Activated CD4-positive, alpha-beta T cell treated with anti-CD3 and anti-CD28 coated beads, Interleukin-10, Interleukin-2, amounts not matched to agents 100 ng/mL and 50 ng/mL, durations not matched to agents 16 hours and 8 hours (primary cell): ENCODE results near the gene C2CD2.
"Not testable (repeated sequence)": the region's sequence is repeated elsewhere in the genome, so short reads cannot be mapped to it uniquely, and the experiment has no call there.

ENCODE experiments used
- DNase-seq: peaks from one replicate; pipeline ENCODE4 v3.0.0-alpha.2; 2020

C2CD2 gene

DNA sequence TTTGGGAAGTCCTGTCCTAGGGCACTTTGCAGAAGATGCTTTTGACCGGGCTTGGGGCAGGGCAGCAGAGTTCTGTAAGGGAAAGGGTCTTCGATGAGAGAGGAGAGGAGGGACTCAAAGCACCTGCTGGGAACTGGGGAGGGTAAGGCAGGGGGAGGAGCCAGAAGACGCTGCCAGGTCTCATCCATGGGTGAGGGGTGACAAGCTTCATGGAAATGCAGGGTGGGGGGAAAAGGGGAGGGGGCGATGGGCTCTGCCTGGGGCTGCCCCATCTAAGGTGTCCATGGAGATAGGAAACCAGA, 20.9 kb upstream of the C2CD2 start:
- no peak for DNase-seq

DNA sequence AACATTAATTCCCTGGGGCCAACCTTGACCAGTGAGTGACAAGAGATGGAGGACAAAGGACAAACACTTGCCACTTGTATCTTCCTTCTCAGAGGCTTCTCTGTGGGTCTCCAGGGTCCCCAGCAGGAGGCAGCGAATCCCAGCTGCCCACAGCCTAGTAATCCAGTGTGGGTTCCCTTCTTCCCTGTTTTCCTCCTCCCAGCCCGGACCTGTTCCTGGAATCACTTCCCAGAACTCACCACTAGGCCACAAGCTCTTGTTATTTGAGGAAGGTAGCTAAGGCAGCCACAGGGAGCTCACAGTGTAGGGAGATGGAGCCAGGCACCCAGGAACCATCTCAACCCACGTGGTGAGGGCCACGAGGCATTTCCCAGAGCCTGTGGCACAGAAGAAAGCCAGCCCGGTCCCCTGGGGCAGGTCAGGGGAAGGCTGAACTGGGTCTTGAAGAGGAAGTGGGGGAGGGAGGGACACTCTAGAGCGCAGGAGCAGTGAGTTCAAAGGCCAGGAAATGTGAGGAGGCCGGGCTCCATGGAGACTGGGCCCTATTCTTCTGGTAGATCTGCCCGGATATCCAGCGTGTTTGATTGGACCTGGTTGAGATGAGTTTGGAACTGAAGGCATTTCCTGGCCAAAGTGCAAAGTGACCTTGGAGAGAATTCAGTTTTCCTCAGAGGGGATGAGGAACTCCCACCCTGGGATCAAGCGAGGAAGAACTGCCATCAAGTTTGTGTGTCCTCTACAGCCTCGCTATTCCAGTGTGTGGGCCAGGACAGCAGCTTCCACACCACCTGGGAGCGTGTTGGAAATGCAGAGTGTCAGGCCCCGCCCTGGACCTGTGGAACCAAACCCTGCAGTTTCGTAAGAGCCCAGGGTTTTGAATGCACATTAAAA, 20.3 kb upstream of the C2CD2 start:
- no peak for DNase-seq

DNA sequence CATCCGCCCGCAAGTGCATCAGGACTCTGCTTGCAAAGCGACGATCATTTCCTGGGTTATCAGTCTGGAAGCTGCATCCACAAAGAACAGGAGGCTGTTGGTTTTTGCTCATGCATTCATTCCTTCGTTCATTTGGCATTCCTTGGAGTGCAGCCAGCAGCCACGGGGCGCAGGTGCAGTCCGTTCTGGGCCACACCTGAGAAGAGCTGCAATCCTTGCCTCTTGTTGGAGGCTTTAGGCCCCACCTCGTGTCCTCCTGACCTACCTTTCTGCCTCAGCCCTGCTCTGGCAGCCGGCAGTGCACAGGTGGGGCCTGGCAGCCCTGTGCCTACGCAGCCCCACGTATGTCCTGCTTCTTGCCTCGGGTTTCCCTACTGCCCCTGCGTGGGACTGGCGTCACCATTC, 19.6 kb upstream of the C2CD2 start:
- no peak for DNase-seq

DNA sequence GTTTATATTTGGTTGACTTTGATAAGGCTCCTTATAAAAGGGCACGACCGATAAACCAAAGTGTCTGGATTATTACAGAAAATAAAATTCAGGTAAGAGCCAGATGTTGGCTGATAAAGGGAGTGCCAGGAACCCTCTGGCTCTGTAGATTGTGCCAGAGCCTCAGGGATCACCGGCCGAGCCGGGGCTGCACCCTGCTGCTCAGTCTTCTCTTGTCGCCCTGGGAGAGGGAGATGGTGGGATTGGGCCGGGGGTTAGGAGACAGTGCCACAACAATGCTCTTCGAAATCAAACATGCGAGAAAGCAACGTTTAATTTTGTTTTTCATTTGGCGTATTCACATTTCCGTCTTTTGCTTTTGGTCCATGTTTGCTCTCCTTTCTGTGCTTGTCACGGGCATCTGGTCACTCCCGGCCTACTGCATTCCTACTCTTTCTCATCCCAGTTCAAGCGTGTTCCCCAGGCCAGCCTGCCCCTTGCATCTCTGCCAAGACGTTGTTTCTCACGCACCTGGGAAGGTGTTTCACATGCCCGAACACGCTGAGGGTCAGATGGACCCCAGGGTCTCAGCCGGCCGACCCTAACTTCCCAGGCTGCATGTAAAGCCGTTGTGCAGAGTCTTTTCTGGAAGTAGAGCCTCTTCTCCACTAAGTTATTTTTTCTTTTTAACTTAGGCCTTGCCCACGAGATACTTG, 18.8 kb upstream of the C2CD2 start:
- no peak for DNase-seq

DNA sequence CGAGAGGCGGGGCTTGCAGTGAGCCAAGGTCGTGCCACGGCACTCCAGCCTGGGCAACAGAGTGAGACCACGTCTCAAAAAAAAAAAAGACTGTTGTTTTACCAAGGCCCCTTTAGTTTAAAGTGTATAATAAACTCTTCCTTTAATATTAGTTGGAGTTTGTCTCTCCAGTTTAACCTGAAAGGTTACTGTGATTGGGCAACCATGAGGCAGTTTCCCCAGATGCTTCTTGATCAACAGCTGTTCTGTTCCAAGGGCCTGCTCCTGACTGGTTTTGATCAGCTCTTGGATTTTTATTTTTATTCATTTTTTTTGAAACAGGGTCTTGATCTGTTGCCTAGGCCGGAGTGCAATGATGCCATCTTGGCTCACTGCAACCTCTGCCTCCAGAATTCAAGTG, 18.1 kb upstream of the C2CD2 start:
- no peak for DNase-seq

DNA sequence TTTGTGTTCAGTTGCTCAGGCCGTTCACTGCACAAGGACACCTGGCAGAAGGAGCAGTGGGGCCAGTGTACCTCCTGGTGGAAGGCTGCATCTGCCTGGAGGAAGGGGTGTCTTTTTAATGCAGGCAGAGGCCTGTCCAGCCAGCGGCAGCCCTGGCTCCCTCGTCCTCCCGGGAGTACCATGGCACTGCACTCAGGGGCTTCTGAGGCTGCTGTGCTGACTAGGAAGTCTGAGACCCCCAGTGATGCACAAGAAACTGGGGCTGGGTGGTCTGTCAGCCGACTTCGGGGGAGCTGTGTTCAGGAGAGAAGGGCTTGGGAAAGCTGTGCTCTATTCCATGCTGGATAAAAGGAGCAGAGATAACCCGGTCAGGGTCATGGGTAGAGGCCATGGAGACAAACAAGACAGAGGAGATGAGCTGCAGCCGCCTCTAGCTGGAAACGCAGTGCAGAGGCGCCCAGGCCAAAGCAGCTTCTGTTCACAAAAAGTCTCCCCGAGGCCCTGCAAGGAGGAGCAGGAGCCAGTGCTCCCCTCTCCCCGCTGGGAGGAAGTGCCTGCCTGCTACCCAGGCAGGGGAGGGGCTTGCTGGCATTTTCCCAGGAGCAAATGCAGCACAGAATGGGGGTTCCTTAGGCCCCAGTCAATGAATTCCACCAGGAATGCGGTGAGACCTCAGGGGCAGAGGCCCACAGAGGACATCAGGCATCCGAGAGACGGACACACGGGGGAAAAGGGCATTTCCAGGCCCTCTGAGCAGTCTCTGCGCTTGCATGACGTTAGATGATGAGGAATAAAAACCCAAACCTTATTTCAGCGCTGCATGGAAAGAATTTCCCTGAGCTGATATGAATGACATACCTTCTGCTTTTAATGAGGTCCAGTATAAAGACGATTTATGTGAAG, 17.2 kb upstream of the C2CD2 start:
- DNase-seq, result no peak

DNA sequence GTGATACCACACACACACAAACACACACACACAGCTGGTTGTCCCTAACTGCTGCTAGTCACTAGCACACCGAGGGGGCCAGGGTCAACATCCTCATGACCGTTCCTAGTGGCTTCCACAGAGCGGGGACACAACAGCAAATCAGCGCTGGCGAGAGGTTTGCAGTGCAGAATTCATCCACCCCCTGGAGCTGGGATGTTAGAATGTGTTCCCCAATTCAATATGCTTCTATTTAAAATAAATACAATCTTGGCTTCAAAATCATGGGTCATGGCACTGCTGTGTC, 16.2 kb upstream of the C2CD2 start:
- DNase-seq, result no peak

DNA sequence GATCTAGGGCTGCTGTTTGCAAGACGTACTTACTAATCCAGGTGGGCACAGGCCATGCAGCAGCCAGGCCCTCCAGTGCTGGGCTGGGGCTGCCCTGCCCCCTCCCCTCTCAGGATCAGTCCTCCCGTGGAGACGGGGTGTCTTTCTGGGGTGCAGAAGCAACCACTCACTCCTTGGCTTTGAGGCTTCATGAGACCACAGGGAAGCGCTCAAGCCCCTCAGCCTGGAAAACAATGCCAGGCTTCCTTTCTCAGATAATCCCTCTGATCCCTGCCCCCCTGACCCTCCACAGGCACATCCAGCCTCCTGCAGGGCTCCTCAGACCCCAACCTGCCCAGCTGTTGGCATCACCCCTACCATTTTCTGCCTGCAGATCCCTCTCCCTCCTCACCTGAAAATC, 13.9 kb upstream of the C2CD2 start:
- no peak for DNase-seq

DNA sequence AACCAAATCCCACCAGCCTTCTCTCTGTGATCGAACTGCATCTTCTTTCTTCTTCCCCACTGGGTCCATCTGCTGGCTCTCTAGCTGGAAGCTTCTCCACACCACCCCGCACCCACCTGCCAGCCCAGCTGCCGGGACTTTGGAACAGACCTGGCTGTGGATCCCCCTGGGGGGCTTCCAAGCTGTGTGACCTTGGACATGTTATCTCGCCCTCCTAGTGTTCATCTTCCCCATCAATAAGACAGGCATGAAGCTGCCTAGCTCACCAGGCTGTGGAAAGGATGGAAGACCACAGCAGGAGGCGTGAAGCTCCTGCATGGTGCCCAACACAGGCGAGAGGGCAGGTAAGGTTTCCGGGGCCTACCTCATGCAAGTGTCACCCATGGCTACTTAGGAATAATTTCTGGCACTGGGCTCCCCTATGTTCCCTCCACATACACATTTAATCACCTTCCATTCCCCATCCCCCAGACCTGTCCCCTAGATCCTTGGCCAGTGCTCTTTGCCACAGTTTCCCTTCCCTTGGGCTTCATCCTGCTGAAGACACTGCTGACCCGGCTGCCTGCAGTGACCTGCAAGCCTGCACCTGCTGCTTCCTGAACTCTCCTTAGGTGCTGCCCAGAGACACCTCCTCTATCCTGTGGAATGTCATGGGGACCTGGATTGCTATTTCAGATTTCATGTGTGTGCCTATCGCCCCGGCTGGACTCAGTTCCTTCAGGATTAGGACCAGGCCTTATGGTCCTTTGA, 13.2 kb upstream of the C2CD2 start:
- DNase-seq, result no peak

DNA sequence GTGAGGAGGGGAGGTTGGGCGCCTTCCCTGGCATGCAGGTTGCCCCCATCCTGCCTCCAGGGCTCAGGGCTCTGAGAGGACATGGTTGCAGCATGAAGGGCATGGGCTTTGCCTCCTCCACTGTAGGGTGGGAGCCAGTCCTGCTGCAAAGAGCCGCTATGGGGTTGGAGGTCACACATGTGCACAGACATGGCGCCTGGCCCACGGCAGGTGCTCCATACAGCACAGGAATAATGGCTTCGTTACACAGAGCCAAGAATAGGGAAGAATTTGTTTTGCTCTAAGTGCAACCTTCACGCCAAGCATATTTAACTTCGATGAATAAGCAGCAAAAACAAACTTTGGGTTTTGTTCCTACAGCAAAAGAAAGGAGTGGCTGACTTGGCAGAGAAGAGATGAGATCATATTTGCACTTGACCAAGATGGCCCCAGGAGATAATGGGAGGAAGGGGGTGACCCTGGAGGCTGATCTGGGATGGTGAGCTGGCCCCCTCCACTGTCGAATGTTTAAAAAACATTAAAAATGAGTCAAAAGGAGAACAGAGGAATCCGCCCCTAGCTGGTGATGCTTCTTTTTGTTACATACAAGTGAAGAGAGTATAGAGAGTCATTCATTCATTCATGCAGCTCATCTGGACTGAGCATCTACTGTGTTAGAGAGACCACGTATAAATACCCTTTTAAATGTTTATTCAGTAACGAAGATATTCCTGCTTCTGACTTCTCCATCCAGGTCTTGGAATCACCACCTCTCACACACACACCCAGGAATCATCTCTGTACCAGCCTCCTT, 12.4 kb upstream of the C2CD2 start:
- DNase-seq, result no peak

DNA sequence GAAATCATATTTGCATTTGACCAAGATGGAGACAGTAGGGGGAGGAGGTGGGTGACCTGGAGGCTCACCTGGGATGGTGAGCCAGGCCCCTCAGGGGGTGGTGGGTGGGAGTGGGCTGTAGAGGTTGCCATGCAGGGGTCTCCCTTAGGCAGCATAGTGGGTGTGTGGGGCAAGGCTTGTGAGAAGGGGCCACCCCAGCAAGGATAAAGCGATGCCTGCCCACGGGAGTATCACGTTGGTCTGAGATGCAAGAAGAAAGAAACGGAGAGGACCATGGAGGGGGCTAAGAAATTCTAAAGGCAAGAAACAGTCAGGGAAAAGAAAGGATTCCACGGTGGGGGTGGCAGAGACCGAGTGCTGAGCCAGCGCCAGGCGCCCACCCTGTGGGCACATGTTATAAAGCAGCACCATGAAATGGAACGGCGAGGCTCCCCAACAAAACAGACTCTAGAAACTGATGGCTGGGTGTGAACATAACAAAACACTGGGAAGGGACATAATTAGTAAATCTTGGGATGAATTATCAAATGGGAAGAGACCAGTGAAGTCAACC, 11.7 kb upstream of the C2CD2 start:
- no peak for DNase-seq

DNA sequence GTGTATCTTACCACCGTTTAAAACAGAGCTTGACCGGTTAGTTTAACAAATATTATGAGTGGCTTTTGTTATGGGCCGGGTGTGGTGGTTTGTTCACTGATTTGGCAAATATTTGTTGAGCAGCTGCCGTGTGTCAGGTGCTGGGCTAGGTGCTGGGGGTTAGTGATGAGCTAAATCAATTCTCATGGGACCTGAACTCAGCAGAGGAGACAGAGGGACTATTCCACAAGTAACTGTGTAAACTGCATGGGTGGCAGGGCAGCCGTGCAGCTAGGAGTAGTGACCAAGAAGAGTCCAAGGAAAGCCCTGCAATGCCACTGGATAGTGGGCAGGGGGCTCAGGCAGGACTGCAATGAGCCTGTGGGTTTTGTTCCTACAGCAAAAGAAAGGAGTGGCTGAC, 11.2 kb upstream of the C2CD2 start:
- DNase-seq, result no peak

DNA sequence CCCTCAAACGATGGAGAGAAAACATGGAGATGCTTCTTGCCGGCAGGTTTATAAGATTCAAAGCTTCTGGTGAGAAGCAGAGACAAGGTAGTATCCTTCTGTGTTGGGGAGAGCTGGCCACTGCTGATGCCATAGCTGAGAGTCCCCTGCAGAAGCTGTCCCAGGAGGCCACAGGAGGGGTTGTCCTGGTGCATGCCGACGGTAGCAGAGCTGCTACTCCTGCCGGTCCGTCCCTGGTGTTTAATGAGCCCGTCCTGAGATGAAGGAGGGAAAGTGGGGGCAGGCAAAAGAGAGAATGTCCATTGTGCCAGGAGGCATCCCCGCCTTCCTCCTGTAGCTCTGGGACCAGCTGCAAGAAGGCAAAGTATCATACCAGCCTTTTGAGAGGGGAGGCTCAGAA, 10.4 kb upstream of the C2CD2 start:
- DNase-seq, result no peak

DNA sequence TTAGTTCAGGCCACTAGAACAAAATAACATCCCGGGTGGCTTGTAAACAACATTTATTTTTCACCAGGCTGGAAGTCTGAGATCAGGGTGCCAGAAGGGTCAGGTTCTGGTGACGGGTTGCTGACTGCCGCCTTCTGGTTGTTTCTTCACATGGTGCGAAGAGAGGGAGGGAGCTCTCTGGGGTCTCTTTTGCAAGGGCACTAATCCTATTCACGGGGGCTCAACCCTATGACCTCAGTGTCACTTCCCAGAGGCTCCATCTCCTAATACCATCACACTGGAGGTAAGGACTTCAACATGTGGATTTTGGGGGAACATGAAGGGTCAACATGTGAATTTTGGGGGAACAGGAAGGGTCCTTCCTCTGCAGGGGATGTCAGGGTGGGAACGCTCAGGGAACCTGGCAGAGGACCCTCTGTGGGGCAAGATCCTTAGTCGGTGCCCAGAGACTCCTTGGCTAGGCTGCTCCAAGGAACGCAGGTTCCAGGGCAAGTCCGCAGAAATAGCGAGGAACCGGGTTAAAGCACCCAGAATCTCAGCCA, 8.7 kb upstream of the C2CD2 start:
- DNase-seq, result no peak

DNA sequence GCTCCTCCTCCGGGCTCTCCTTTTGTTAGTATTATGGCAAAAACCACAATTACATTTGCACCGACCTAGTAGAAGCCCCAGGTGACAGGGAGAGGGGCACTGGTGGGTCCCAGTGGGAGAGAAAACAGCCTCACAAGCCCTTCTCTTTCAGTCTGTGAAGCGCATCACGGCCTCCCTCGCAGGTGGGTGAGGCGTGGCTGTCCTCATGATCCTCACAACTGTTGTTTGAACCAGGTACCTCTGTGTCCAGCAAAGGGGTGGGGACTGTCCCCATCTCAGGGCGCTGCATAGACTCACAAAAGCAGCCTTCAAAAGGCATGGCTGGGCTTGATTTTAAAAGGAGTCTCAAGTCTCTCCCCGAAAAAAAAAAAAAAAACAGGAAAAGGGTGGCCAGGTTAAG, 7.9 kb upstream of the C2CD2 start:
- DNase-seq, result no peak

DNA sequence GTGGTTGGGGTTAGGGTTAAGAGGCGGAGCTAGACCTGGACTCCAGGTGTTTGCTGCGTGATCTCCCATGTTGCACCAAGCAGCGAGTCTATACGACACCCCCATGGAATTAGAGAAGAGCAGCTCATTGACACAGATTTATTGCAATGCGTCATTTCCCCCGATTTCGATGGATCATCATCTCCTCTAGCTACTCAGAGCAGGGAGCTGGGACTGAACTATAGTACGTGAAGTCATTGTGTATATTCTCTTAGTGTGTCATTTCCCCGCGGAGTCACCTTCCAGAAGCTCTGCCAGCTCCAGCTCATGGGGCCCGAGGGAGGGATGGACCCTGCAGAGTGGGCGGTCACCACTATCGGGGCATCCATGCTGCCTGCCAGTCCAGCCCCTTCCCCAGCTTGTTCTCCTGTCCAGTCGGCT, 7.5 kb upstream of the C2CD2 start:
- no peak for DNase-seq

DNA sequence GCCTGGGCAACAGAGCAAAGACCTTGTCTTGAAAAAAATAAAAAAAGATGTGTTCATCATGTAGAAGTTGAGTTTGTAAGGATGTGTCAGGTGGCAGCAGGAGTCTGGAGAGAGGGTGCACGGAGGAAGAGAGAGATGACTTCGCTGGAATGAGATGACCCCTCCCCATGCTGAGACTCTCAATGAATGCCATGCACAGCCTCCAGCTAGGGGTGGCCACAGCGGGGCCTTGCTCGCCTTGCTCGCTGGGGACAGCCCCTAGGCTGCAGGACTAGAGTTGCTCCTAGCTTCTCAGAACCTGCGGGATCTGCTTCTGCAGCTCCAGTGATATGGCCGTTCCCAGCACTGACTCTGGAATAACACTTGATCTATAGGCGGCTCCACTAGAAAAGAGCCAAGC, 6.6 kb upstream of the C2CD2 start:
- no peak for DNase-seq

DNA sequence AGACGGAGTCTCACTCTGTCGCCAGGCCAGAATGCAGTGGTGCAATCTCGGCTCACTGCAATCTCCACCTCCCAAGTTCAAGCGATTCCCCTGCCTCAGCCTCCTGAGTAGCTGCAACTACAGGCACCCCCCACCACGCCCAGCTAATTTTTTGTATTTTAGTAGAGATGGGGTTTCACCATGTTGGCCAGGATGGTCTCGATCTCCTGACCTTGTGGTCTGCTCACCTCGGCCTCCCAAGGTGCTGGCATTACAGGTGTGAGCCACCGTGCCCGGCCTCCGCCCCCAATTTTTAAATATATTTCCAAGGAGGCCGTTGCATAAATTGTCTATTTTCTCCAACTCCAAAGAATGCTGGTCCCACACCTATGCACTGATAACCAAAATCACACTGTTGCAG, 5.9 kb upstream of the C2CD2 start:
- DNase-seq, result not testable (repeated sequence)

DNA sequence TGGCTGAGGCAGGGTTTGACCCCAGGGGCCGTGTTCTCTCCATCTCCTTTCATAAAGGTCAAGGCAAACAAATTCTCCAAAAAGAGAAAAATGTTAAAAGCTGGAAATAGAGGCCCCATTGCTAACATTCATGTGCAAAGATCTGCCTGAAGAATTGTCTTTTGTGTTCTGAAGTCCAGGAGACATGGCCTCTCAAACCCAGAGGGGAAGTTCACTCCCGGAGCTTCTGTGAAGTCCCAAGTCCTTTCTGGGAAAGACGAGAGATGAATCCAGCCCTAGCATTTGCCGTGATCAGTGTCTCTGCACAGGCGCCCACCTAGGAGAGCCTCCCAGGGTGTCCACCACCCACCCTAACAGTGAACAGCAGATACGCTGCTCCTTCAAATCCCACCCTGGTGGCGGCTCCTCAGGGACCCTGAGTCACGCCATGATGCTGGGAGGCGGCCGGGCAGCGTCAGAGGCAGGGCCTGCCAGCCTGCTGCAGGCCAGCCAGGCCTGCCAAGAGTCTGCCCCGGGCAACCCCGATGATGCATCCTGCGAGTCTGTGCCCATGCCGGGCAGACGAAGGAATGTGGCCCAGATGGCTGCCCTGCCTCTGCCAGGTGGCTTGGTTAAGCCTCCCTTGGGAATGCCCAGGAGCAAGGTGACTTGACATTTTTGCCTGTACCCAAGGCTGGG, 5.2 kb upstream of the C2CD2 start:
- DNase-seq, result no peak

DNA sequence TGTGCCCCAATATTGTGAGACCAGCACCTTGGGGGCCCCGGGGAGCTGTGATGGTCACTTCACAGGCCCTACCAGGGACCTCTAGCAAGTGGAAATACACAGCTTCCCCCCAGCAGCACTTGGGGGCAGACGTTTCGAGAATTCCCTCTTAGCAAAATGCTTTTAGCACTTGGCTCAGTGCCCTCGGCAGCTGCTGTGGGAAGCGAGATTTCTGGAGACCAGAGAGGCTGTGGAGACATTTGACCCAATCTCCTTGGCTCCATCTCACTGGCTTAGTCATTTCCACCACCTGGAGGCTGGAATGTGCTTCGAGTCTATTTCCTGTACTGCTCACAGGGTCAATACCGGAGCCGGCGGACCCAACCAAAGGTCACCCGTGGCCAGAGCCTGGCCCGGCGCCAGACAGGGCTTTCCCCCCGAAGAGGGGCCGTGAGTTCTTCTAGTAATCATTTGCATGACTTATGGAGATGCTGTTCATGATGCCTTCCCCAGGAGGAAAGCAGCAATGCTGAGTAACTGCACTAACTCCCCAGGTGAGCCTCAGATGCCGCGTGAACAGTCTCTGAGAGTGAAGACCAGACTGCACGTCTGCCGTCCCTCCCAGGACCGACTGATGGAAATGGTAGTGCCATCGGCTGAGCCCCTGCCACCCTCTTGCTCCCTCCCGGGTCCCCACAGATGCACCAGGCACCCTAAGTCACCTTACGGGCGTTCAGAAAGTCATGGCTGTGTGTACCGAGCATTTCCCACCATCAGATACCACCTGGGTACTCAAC, 4.4 kb upstream of the C2CD2 start:
- no peak for DNase-seq
